K562 (cell line): ENCODE data around the gene RPLP2.

Experiments
- FOXO4 ChIP-seq: fragments of 450-650 bp; formaldehyde crosslinking; IDR thresholded peaks from 2 replicates; pipeline ENCODE4 v1.4.0; 2020; ENCODE audit warnings: mild to moderate bottlenecking, moderate library complexity
- GATA2 ChIP-seq: sonication (generic); formaldehyde crosslinking; IDR thresholded peaks from 2 replicates; pipeline ENCODE4 v1.4.0; 2020; ENCODE audit warnings: mild to moderate bottlenecking, missing genetic modification reagents
- HMG20A ChIP-seq: fragments of 450-650 bp; formaldehyde crosslinking; conservative IDR thresholded peaks from 2 replicates; pipeline ENCODE4 v1.4.0; 2020; ENCODE audit warnings: mild to moderate bottlenecking, mixed read lengths
- KAT2B ChIP-seq: IDR thresholded peaks from one replicate; pipeline ENCODE4 v1.6.1; 2012; ENCODE audit warnings: low read depth, mild to moderate bottlenecking, control low read depth, inconsistent platforms, low read length, moderate library complexity
- MECOM ChIP-seq: fragments of 250-450 bp; sonication (Bioruptor Pico); IDR thresholded peaks from 2 replicates; pipeline ENCODE4 v1.8.0; 2022; ENCODE audit warnings: inconsistent platforms
- NR1H2 ChIP-seq: sonication (generic); formaldehyde crosslinking; IDR thresholded peaks from 2 replicates; pipeline ENCODE4 v1.4.0; 2020; ENCODE audit warnings: mild to moderate bottlenecking, missing genetic modification reagents
- POLR2AphosphoS5 ChIP-seq: IDR thresholded peaks from 2 replicates; pipeline ENCODE4 v1.6.1; 2011; ENCODE audit warnings: mild to moderate bottlenecking, low read depth, low read length, moderate library complexity; ENCODE audit not compliant: control insufficient read depth, insufficient read depth
- RAD21 ChIP-seq, 2 experiments: fragments of 250-450 bp in 1 of 2; fragments of 450-650 bp in 1 of 2; sonication (Bioruptor Pico) in 1 of 2; formaldehyde crosslinking in 1 of 2; IDR thresholded peaks in 1 of 2; conservative IDR thresholded peaks in 1 of 2; 2 replicates each; pipeline versions ENCODE4 v1.4.0 to v1.8.0; 2020 to 2022; ENCODE audit warnings: mild to moderate bottlenecking in 2 of 2, moderate library complexity in 1 of 2
- RCOR1 ChIP-seq, 2 experiments: IDR thresholded peaks; 2 replicates each; pipeline ENCODE4 v1.6.1; 2012; ENCODE audit warnings: low read depth in 2 of 2, low read length in 2 of 2, borderline replicate concordance in 1 of 2, improper control_type of control experiment in 1 of 2
- ZNF274 ChIP-seq: IDR thresholded peaks from 2 replicates; pipeline ENCODE4 v1.6.1; 2011; ENCODE audit warnings: low read depth, mild to moderate bottlenecking, low read length, moderate library complexity, borderline replicate concordance
- ZNF280B ChIP-seq: fragments of 250-450 bp; sonication (Bioruptor Pico); IDR thresholded peaks from 2 replicates; pipeline ENCODE4 v1.5.1; 2021; ENCODE audit warnings: mild to moderate bottlenecking
- ZNF408 ChIP-seq: fragments of 250-450 bp; sonication (Bioruptor Pico); IDR thresholded peaks from 2 replicates; pipeline ENCODE4 v1.4.0; 2020; ENCODE audit warnings: low read depth, mild to moderate bottlenecking, moderate library complexity
- TF ChIP-seq, protein P1 (sequence below): sonication (generic); formaldehyde crosslinking; IDR thresholded peaks from 2 replicates; pipeline ENCODE4 v1.9.0; 2022; ENCODE audit warnings: mild to moderate bottlenecking, missing genetic modification reagents

GRCh38 chr11:832529-833113 is 22.9 kb downstream of the RPLP2 start, which contains the start of gene CD151:
- TF ChIP-seq ZNF408 (CRISPR knock-in tag) = no peak
- no peak for TF ChIP-seq GATA2 (CRISPR knock-in tag)
- no peak for TF ChIP-seq ZNF280B (CRISPR knock-in tag)
- TF ChIP-seq NR1H2 (CRISPR knock-in tag) = no peak
- no peak for TF ChIP-seq ZNF274
- TF ChIP-seq POLR2AphosphoS5 = 0 out of 2 replicates have a peak, but pooled peaks have one; percentile 24
- no peak for TF ChIP-seq RCOR1 (IDR thresholded peaks at IDR 0.05; ENCODE audit: borderline replicate concordance in 1 of 2, low read depth in 2 of 2, low read length in 2 of 2)
- no peak for TF ChIP-seq FOXO4
- no peak for TF ChIP-seq MECOM (CRISPR knock-in tag)
- no peak for TF ChIP-seq HMG20A (CRISPR knock-in tag)
- no peak for TF ChIP-seq RAD21 (CRISPR knock-in tag; conservative IDR thresholded peaks at IDR 0.05 in 1 of 2, IDR thresholded peaks at IDR 0.05 in 1 of 2)
- TF ChIP-seq, protein P1, sequence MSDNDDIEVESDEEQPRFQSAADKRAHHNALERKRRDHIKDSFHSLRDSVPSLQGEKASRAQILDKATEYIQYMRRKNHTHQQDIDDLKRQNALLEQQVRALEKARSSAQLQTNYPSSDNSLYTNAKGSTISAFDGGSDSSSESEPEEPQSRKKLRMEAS (CRISPR knock-in tag) = peak; percentile 29; the same call in 1 of the 2 replicates
- TF ChIP-seq KAT2B = no peak
